Liver (tissue), 3 donors: ENCODE measurements around the gene GNG4.

Source experiments
- EGR1 ChIP-seq, 2 donors: IDR thresholded peaks; 2 replicates each; pipeline ENCODE4 v1.6.1; 2016 to 2018; ENCODE audit warnings: antibody characterized with exemption in 2 of 2, low read depth in 2 of 2
- GABPA ChIP-seq, 2 donors: IDR thresholded peaks in 1 of 2; conservative IDR thresholded peaks in 1 of 2; 2 replicates each; pipeline ENCODE4 v1.6.1; 2016; ENCODE audit warnings: antibody characterized with exemption in 2 of 2, mild to moderate bottlenecking in 1 of 2, moderate library complexity in 1 of 2
- HNF4A ChIP-seq, 2 donors: conservative IDR thresholded peaks; 2 replicates each; pipeline ENCODE4 v1.6.1; 2016; ENCODE audit warnings: antibody characterized with exemption in 2 of 2, mild to moderate bottlenecking in 2 of 2
- HNF4G ChIP-seq: IDR thresholded peaks from 2 replicates; pipeline ENCODE4 v1.6.1; 2016; ENCODE audit warnings: antibody characterized with exemption
- JUND ChIP-seq, 2 donors: IDR thresholded peaks; 2 replicates each; pipeline ENCODE4 v1.6.1; 2016; ENCODE audit warnings: antibody characterized with exemption in 2 of 2
- TAF1 ChIP-seq: conservative IDR thresholded peaks from 2 replicates; pipeline ENCODE4 v1.6.1; 2016; ENCODE audit warnings: antibody characterized with exemption, mild to moderate bottlenecking
- TF ChIP-seq, protein P1 (sequence below): fragments of 150-350 bp; IDR thresholded peaks from 2 replicates; pipeline ENCODE4 v1.5.1; 2017; ENCODE audit warnings: improper control_type of control experiment, low read depth, low read length; ENCODE audit not compliant: missing input control
- TF ChIP-seq, protein P2 (sequence below): IDR thresholded peaks from 2 replicates; pipeline ENCODE4 v1.6.1; 2016; ENCODE audit warnings: antibody characterized with exemption
- TF ChIP-seq, protein P3 (sequence below): IDR thresholded peaks from 2 replicates; pipeline ENCODE4 v1.6.1; 2016; ENCODE audit warnings: antibody characterized with exemption, mild to moderate bottlenecking
- donor health status: healthy.
- donor health status: healthy.

DNA sequence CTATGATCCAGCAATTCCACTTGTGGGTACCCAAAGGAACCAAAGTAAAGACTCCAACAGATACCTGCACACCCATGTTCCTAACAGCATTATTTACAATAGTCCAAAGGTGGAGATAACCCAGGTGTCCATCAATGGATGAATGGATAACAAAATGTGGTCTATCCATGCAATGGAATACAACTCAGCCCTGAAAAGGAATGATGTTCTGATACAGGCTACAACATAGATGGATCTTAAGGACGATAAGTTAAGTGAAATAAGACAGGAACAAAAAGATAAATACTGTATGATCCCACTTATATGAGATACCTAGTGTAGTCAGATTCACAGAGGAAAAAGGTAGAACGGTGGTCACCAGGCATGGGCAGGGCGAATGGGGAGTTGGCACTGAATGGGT lies 69.7 kb downstream of the GNG4 start:
- TF ChIP-seq, protein P1, sequence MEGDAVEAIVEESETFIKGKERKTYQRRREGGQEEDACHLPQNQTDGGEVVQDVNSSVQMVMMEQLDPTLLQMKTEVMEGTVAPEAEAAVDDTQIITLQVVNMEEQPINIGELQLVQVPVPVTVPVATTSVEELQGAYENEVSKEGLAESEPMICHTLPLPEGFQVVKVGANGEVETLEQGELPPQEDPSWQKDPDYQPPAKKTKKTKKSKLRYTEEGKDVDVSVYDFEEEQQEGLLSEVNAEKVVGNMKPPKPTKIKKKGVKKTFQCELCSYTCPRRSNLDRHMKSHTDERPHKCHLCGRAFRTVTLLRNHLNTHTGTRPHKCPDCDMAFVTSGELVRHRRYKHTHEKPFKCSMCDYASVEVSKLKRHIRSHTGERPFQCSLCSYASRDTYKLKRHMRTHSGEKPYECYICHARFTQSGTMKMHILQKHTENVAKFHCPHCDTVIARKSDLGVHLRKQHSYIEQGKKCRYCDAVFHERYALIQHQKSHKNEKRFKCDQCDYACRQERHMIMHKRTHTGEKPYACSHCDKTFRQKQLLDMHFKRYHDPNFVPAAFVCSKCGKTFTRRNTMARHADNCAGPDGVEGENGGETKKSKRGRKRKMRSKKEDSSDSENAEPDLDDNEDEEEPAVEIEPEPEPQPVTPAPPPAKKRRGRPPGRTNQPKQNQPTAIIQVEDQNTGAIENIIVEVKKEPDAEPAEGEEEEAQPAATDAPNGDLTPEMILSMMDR, result no peak
- no peak for TF ChIP-seq HNF4G
- TF ChIP-seq, protein P2, sequence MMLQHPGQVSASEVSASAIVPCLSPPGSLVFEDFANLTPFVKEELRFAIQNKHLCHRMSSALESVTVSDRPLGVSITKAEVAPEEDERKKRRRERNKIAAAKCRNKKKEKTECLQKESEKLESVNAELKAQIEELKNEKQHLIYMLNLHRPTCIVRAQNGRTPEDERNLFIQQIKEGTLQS, result no peak
- TF ChIP-seq JUND (IDR thresholded peaks at IDR 0.05), result no peak
- TF ChIP-seq, protein P3, sequence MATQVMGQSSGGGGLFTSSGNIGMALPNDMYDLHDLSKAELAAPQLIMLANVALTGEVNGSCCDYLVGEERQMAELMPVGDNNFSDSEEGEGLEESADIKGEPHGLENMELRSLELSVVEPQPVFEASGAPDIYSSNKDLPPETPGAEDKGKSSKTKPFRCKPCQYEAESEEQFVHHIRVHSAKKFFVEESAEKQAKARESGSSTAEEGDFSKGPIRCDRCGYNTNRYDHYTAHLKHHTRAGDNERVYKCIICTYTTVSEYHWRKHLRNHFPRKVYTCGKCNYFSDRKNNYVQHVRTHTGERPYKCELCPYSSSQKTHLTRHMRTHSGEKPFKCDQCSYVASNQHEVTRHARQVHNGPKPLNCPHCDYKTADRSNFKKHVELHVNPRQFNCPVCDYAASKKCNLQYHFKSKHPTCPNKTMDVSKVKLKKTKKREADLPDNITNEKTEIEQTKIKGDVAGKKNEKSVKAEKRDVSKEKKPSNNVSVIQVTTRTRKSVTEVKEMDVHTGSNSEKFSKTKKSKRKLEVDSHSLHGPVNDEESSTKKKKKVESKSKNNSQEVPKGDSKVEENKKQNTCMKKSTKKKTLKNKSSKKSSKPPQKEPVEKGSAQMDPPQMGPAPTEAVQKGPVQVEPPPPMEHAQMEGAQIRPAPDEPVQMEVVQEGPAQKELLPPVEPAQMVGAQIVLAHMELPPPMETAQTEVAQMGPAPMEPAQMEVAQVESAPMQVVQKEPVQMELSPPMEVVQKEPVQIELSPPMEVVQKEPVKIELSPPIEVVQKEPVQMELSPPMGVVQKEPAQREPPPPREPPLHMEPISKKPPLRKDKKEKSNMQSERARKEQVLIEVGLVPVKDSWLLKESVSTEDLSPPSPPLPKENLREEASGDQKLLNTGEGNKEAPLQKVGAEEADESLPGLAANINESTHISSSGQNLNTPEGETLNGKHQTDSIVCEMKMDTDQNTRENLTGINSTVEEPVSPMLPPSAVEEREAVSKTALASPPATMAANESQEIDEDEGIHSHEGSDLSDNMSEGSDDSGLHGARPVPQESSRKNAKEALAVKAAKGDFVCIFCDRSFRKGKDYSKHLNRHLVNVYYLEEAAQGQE, result no peak
- TF ChIP-seq GABPA (IDR thresholded peaks at IDR 0.05 in 1 of 2, conservative IDR thresholded peaks at IDR 0.05 in 1 of 2), result no peak
- TF ChIP-seq TAF1, result no peak
- no peak for TF ChIP-seq HNF4A (conservative IDR thresholded peaks at IDR 0.05)
- TF ChIP-seq EGR1 (IDR thresholded peaks at IDR 0.05; ENCODE audit: low read depth in 2 of 2), result no peak
